ENCODE results near the gene MAP2.

- TF ChIP-seq CTCF (IDR thresholded peaks at IDR 0.05) (no peak), POLR2A (IDR thresholded peaks at IDR 0.05) (no peak)
These were observed 214.5 kb downstream of the MAP2 start for GRCh38 chr2:209638346-209638745.
